ENCODE data around the gene MYO1D.
"Not testable (repeated sequence)": the region's sequence is repeated elsewhere in the genome, so short reads cannot be mapped to it uniquely, and the experiment has no call there.

- TF ChIP-seq CTCF, POLR2AphosphoS5, POLR2A (IDR thresholded peaks at IDR 0.05): not testable (repeated sequence)
These were observed 162.0 kb downstream of the MYO1D start for GRCh38 chr17:32714922-32715321.

Data from suprapubic skin (tissue), 4 donors.